Measurements from ENCODE around the gene APOM. TPM values are rescaled to one million over a fixed set of nuclear protein-coding genes. Genes with fewer than 3 reads are reported as not detected.

APOM gene
- total and polyA plus RNA-seq, 7 donors: 2.3 to 7.2 (median 3.6) TPM; not detected in 1

- intact Hi-C loops (cut with DNase I): loop anchor here (10.0 kb wide), 1 partner anchor 156 kb away; the partner anchor contains the start of genes ATP6V1G2, DDX39B and NFKBIL1
- no peaks in the 10 kb centered on the region for H3K9me3 ChIP-seq
- 49 to 73% methylated on average over 5 of the region's 5 CpGs for whole genome bisulfite sequencing, 2 donors
- H3K4me1 ChIP-seq: peaks cover 0 to 36% (median 22%) of the 10 kb centered on the region in 4 donors
- H3K27me3 ChIP-seq: no peaks in the 10 kb centered on the region
- no peak overlapping the region for H3K4me3 ChIP-seq
- H3K36me3 ChIP-seq: peaks cover 0 to 47% (median 20%) of the 10 kb centered on the region in 4 donors
- peak overlapping the region in 1 of 4 donors; percentile 94 for H3K27ac ChIP-seq
- TF ChIP-seq POLR2AphosphoS5 (IDR thresholded peaks at IDR 0.05) (no peak), POLR2A (IDR thresholded peaks at IDR 0.05) (no peak), EP300 (IDR thresholded peaks at IDR 0.05) (no peak), CTCF (IDR thresholded peaks at IDR 0.05) (no peak)
- no peak for DNase-seq
Measured at GRCh38 chr6:31700740-31701401, 45.2 kb downstream of the APOM start.

- intact Hi-C loops (cut with DNase I): loop anchor here (10.0 kb wide), 1 partner anchor 157 kb away; the partner anchor contains the start of genes ATP6V1G2, DDX39B and NFKBIL1
- H3K27me3 ChIP-seq: no peaks in the 10 kb centered on the region
- peaks cover 0 to 38% (median 13%) of the 10 kb centered on the region in 4 donors for H3K36me3 ChIP-seq
- DNase-seq: no peak
- peak overlapping the region; percentile 66 to 92 (median 80) for H3K4me3 ChIP-seq
- WGBS, 2 donors: 24 to 30% methylated on average over 7 of the region's 7 CpGs
- peak overlapping the region; percentile 94 to 99 (median 97) for H3K27ac ChIP-seq
- TF ChIP-seq EP300 (IDR thresholded peaks at IDR 0.05) (no peak), POLR2A (IDR thresholded peaks at IDR 0.05) (no peak), POLR2AphosphoS5 (IDR thresholded peaks at IDR 0.05) (no peak), CTCF (IDR thresholded peaks at IDR 0.05) (no peak)
- H3K4me1 ChIP-seq: peaks cover 0 to 36% (median 22%) of the 10 kb centered on the region in 4 donors
- no peaks in the 10 kb centered on the region for H3K9me3 ChIP-seq
Measured at GRCh38 chr6:31701666-31702404, 46.1 kb downstream of the APOM start.

- peak overlapping the region; percentile 66 to 92 (median 80) for H3K4me3 ChIP-seq
- peaks cover 0 to 32% (median 10%) of the 10 kb centered on the region in 4 donors for H3K36me3 ChIP-seq
- peaks cover 0 to 36% (median 22%) of the 10 kb centered on the region in 4 donors for H3K4me1 ChIP-seq
- intact Hi-C loops (cut with DNase I): loop anchor here (10.0 kb wide), 1 partner anchor 158 kb away; the partner anchor contains the start of genes ATP6V1G2, DDX39B and NFKBIL1
- no peak for DNase-seq
- TF ChIP-seq CTCF (IDR thresholded peaks at IDR 0.05) (no peak), EP300 (IDR thresholded peaks at IDR 0.05) (no peak), POLR2AphosphoS5 (IDR thresholded peaks at IDR 0.05) (no peak), POLR2A (IDR thresholded peaks at IDR 0.05) (no peak)
- 0% methylated on average over 10 of the region's 10 CpGs for WGBS, 2 donors
- H3K27me3 ChIP-seq: no peaks in the 10 kb centered on the region
- H3K27ac ChIP-seq: peak overlapping the region; percentile 94 to 99 (median 97)
- H3K9me3 ChIP-seq: no peaks in the 10 kb centered on the region
Measured at GRCh38 chr6:31702405-31702818, 46.7 kb downstream of the APOM start.

- no peaks in the 10 kb centered on the region for H3K9me3 ChIP-seq
- WGBS, 2 donors: 0 to 1% methylated on average over 54 of the region's 54 CpGs
- DNase-seq: peak; percentile 100
- peaks cover 0 to 36% (median 22%) of the 10 kb centered on the region in 4 donors for H3K4me1 ChIP-seq
- no peaks in the 10 kb centered on the region for H3K27me3 ChIP-seq
- H3K27ac ChIP-seq: peak within 1 kb of the TSS; percentile 94 to 99 (median 97)
- peaks cover 0 to 25% (median 8%) of the 10 kb centered on the region in 4 donors for H3K36me3 ChIP-seq
- no peak for TF ChIP-seq CTCF (IDR thresholded peaks at IDR 0.05)
- peak in 2 of 4 donors; percentile 66 to 82 for TF ChIP-seq EP300 (IDR thresholded peaks at IDR 0.05)
- TF ChIP-seq POLR2A (IDR thresholded peaks at IDR 0.05): peak; percentile 99
- peak; percentile 98 to 99 (median 99) for TF ChIP-seq POLR2AphosphoS5 (IDR thresholded peaks at IDR 0.05)
- peak within 1 kb of the TSS; percentile 66 to 92 (median 80) for H3K4me3 ChIP-seq
- intact Hi-C loops (cut with DNase I): loop anchor here (1.0 to 10.0 kb wide), 2 partner anchors 25 to 158 kb away; partner anchors contain the start of genes ATP6V1G2, DDX39B and NFKBIL1
Measured at GRCh38 chr6:31702819-31703716, 47.4 kb downstream of the APOM start, which contains the start of gene ABHD16A. Gene ABHD16A, minus strand, starts transcription at chr6:31703324. Its CDS starts 43 bp downstream, at chr6:31703281.

All from sigmoid colon (tissue), 7 donors.